Activated naive CD8-positive, alpha-beta T cell treated with anti-CD3 and anti-CD28 coated beads, Interleukin-2, amount 10 ng/mL, durations not matched to agents 7 days and 5 days (primary cell): ENCODE results near the gene KCNQ1OT1. TPM values are rescaled to one million over a fixed set of nuclear protein-coding genes. Genes with fewer than 3 reads are reported as not detected.
A peak's percentile ranks its signal among the peaks of the same experiment; 100 is the strongest.
"Not testable (repeated sequence)": the region's sequence is repeated elsewhere in the genome, so short reads cannot be mapped to it uniquely, and the experiment has no call there.

Experiments
- ATAC-seq: fragments of 150-1000 bp; cut with Tn5 transposase; one replicate; pipeline ENCODE4 v1.10.0; 2021; ENCODE audit warnings: low read depth, moderate library complexity
- POLR2A ChIA-PET: fragments of 350-600 bp; sonication (Branson Sonifier 250); formaldehyde crosslinking; loops from one replicate; lab custom pipeline; 2021; ENCODE audit warnings: antibody characterized with exemption; lab: Charles Lee
- DNase-seq: peaks from one replicate; pipeline ENCODE4 v3.0.0; 2021
- H3K27ac Mint-ChIP-seq: one replicate; pipeline ENCODE4 v1.8.0; 2022; ENCODE audit warnings: mild to moderate bottlenecking, mixed read lengths
- H3K27me3 Mint-ChIP-seq: one replicate; pipeline ENCODE4 v1.8.0; 2022; ENCODE audit warnings: mild to moderate bottlenecking, moderate library complexity, mixed read lengths
- H3K36me3 Mint-ChIP-seq: one replicate; pipeline ENCODE4 v1.8.0; 2021; ENCODE audit warnings: mild to moderate bottlenecking, mixed read lengths
- H3K4me1 Mint-ChIP-seq: one replicate; pipeline ENCODE4 v1.8.0; 2021; ENCODE audit warnings: mixed read lengths
- H3K4me3 Mint-ChIP-seq: one replicate; pipeline ENCODE4 v1.8.0; 2022; ENCODE audit warnings: mild to moderate bottlenecking, moderate library complexity, mixed read lengths
- H3K9me3 Mint-ChIP-seq: one replicate; pipeline ENCODE4 v1.8.0; 2021; ENCODE audit warnings: mixed read lengths
- total RNA-seq, 2 experiments: library from RNA; stranded (reverse); gene quantifications; one replicate each; pipeline ENCODE4 v1.2.3, GENCODE V29; 2021

The KCNQ1OT1 gene
- total RNA-seq, 2 experiments from 2014 or later: 0.28 to 0.34 TPM

- not testable (repeated sequence) for H3K27me3 Mint-ChIP-seq
Measured at GRCh38 chr11:2639763-2640162, 60.0 kb downstream of the KCNQ1OT1 start.

GRCh38 chr11:2631161-2631560 is 68.6 kb downstream of the KCNQ1OT1 start:
- H3K27me3 Mint-ChIP-seq: no peaks in the 10 kb centered on the region
- POLR2A ChIA-PET: no interaction called here
- no peak overlapping the region for H3K4me3 Mint-ChIP-seq
- H3K9me3 Mint-ChIP-seq: peaks cover 30% of the 10 kb centered on the region
- H3K27ac Mint-ChIP-seq: no peak overlapping the region
- DNase-seq (no peak), ATAC-seq (no peak)
- peaks cover 45% of the 10 kb centered on the region for H3K36me3 Mint-ChIP-seq
- no peaks in the 10 kb centered on the region for H3K4me1 Mint-ChIP-seq

More at GRCh38 chr11:2639763-2640162, 60.0 kb downstream of the KCNQ1OT1 start:
- H3K9me3 Mint-ChIP-seq: peaks cover 33% of the 10 kb centered on the region
- H3K36me3 Mint-ChIP-seq: peaks cover 37% of the 10 kb centered on the region
- H3K4me1 Mint-ChIP-seq, ATAC-seq, H3K4me3 Mint-ChIP-seq, POLR2A ChIA-PET, DNase-seq, H3K27ac Mint-ChIP-seq: not testable (repeated sequence)

- Mint-ChIP-seq H3K36me3 (peaks cover 44% of the 10 kb centered on the region), H3K27me3 (no peaks in the 10 kb centered on the region), H3K9me3 (peaks cover 27% of the 10 kb centered on the region), H3K27ac (no peak overlapping the region), H3K4me3 (no peak overlapping the region), H3K4me1 (no peaks in the 10 kb centered on the region)
- POLR2A ChIA-PET: no interaction called here
- ATAC-seq (no peak), DNase-seq (no peak)
Measured at GRCh38 chr11:2630679-2631078, 69.1 kb downstream of the KCNQ1OT1 start.

GRCh38 chr11:2625183-2625582 is 74.6 kb downstream of the KCNQ1OT1 start:
- no peak for DNase-seq
- Mint-ChIP-seq H3K4me1 (peaks cover 14% of the 10 kb centered on the region), H3K27ac (no peak overlapping the region), H3K4me3 (no peak overlapping the region), H3K9me3 (peaks cover 19% of the 10 kb centered on the region), H3K36me3 (peaks cover 47% of the 10 kb centered on the region), H3K27me3 (no peaks in the 10 kb centered on the region)
- POLR2A ChIA-PET: no interaction called here
- ATAC-seq: no peak

- H3K27me3 Mint-ChIP-seq: no peaks in the 10 kb centered on the region
- POLR2A ChIA-PET: no interaction called here
- DNase-seq: no peak
- H3K4me3 Mint-ChIP-seq: peak overlapping the region; percentile 15
- H3K9me3 Mint-ChIP-seq: peaks cover 12% of the 10 kb centered on the region
- ATAC-seq: peak; percentile 47
- peaks cover 14% of the 10 kb centered on the region for H3K4me1 Mint-ChIP-seq
- H3K36me3 Mint-ChIP-seq: peaks cover 46% of the 10 kb centered on the region
- peak overlapping the region; percentile 81 for H3K27ac Mint-ChIP-seq
Measured at GRCh38 chr11:2621894-2622293, 77.9 kb downstream of the KCNQ1OT1 start.

- peaks cover 20% of the 10 kb centered on the region for H3K36me3 Mint-ChIP-seq
- POLR2A ChIA-PET: no interaction called here
- ATAC-seq (no peak), DNase-seq (no peak)
- peaks cover 2% of the 10 kb centered on the region for H3K27me3 Mint-ChIP-seq
- H3K4me1 Mint-ChIP-seq: no peaks in the 10 kb centered on the region
- no peak overlapping the region for H3K4me3 Mint-ChIP-seq
- no peak overlapping the region for H3K27ac Mint-ChIP-seq
- H3K9me3 Mint-ChIP-seq: peaks cover 4% of the 10 kb centered on the region
Measured at GRCh38 chr11:2612884-2613571, 86.8 kb downstream of the KCNQ1OT1 start.

- DNase-seq (no peak), ATAC-seq (no peak)
- H3K4me3 Mint-ChIP-seq: no peak overlapping the region
- H3K9me3 Mint-ChIP-seq: peaks cover 8% of the 10 kb centered on the region
- no peak overlapping the region for H3K27ac Mint-ChIP-seq
- peaks cover 2% of the 10 kb centered on the region for H3K27me3 Mint-ChIP-seq
- peaks cover 16% of the 10 kb centered on the region for H3K36me3 Mint-ChIP-seq
- POLR2A ChIA-PET: no interaction called here
- H3K4me1 Mint-ChIP-seq: no peaks in the 10 kb centered on the region
Measured at GRCh38 chr11:2609345-2609744, 90.4 kb downstream of the KCNQ1OT1 start.

GRCh38 chr11:2599561-2600189 is 100.1 kb downstream of the KCNQ1OT1 start:
- no peak for ATAC-seq
- H3K4me1 Mint-ChIP-seq: no peaks in the 10 kb centered on the region
- no peaks in the 10 kb centered on the region for H3K27me3 Mint-ChIP-seq
- H3K27ac Mint-ChIP-seq: no peak overlapping the region
- no peak for DNase-seq
- POLR2A ChIA-PET: no interaction called here
- no peak overlapping the region for H3K4me3 Mint-ChIP-seq
- peaks cover 15% of the 10 kb centered on the region for H3K36me3 Mint-ChIP-seq
- H3K9me3 Mint-ChIP-seq: peaks cover 15% of the 10 kb centered on the region

- POLR2A ChIA-PET: no interaction called here
- no peak overlapping the region for H3K4me3 Mint-ChIP-seq
- no peak overlapping the region for H3K27ac Mint-ChIP-seq
- ATAC-seq (no peak), DNase-seq (no peak)
- peaks cover 18% of the 10 kb centered on the region for H3K9me3 Mint-ChIP-seq
- H3K27me3 Mint-ChIP-seq: no peaks in the 10 kb centered on the region
- peaks cover 22% of the 10 kb centered on the region for H3K36me3 Mint-ChIP-seq
- no peaks in the 10 kb centered on the region for H3K4me1 Mint-ChIP-seq
Measured at GRCh38 chr11:2595204-2595603, 104.6 kb downstream of the KCNQ1OT1 start.

- Mint-ChIP-seq H3K9me3 (peaks cover 18% of the 10 kb centered on the region), H3K36me3 (peaks cover 22% of the 10 kb centered on the region), H3K27me3 (no peaks in the 10 kb centered on the region), H3K4me3 (no peak overlapping the region), H3K27ac (no peak overlapping the region), H3K4me1 (no peaks in the 10 kb centered on the region)
- no peak for ATAC-seq
- no peak for DNase-seq
- POLR2A ChIA-PET: no interaction called here
Measured at GRCh38 chr11:2594267-2594666, 105.5 kb downstream of the KCNQ1OT1 start.

GRCh38 chr11:2593393-2593950 is 106.3 kb downstream of the KCNQ1OT1 start:
- ATAC-seq (no peak), DNase-seq (no peak)
- Mint-ChIP-seq H3K27me3 (no peaks in the 10 kb centered on the region), H3K36me3 (peaks cover 18% of the 10 kb centered on the region), H3K4me3 (no peak overlapping the region), H3K27ac (no peak overlapping the region), H3K9me3 (peaks cover 14% of the 10 kb centered on the region), H3K4me1 (no peaks in the 10 kb centered on the region)
- POLR2A ChIA-PET: no interaction called here

GRCh38 chr11:2592559-2593392 is 107.0 kb downstream of the KCNQ1OT1 start:
- no peaks in the 10 kb centered on the region for H3K4me1 Mint-ChIP-seq
- POLR2A ChIA-PET: no interaction called here

GRCh38 chr11:2591805-2592204 is 108.0 kb downstream of the KCNQ1OT1 start:
- POLR2A ChIA-PET: no interaction called here

More at GRCh38 chr11:2592559-2593392, 107.0 kb downstream of the KCNQ1OT1 start:
- H3K4me3 Mint-ChIP-seq: no peak overlapping the region
- DNase-seq (no peak), ATAC-seq (no peak)
- H3K27ac Mint-ChIP-seq: no peak overlapping the region
- H3K9me3 Mint-ChIP-seq: peaks cover 12% of the 10 kb centered on the region
- H3K27me3 Mint-ChIP-seq: no peaks in the 10 kb centered on the region
- peaks cover 18% of the 10 kb centered on the region for H3K36me3 Mint-ChIP-seq

More at GRCh38 chr11:2591805-2592204, 108.0 kb downstream of the KCNQ1OT1 start:
- H3K27me3 Mint-ChIP-seq: no peaks in the 10 kb centered on the region
- DNase-seq: no peak
- no peak for ATAC-seq
- no peak overlapping the region for H3K27ac Mint-ChIP-seq
- H3K4me3 Mint-ChIP-seq: no peak overlapping the region
- peaks cover 7% of the 10 kb centered on the region for H3K9me3 Mint-ChIP-seq
- peaks cover 16% of the 10 kb centered on the region for H3K36me3 Mint-ChIP-seq
- no peaks in the 10 kb centered on the region for H3K4me1 Mint-ChIP-seq
